Endothelial cell of umbilical vein (primary cell): ENCODE data around the gene PI4KB. TPM values are rescaled to one million over a fixed set of nuclear protein-coding genes. Genes with fewer than 3 reads are reported as not detected.
A peak's percentile ranks its signal among the peaks of the same experiment; 100 is the strongest.

Source experiments
- BruUV-seq: library from RNA; stranded (reverse); fragments of 400-500 nt; replicated peaks from 2 replicates; lab custom pipeline; 2021; lab: Mats Ljungman, UMichigan
- CTCF ChIA-PET: fragments of 300-600, 350-600 bp; sonication (Branson Sonifier 250); formaldehyde crosslinking; loops from one replicate; lab custom pipeline; 2021; ENCODE audit warnings: antibody characterized with exemption, inconsistent platforms; lab: Charles Lee
- POLR2A ChIA-PET: fragments of 300-600, 350-600 bp; sonication (Branson Sonifier 250); formaldehyde crosslinking; loops from one replicate; lab custom pipeline; 2021; ENCODE audit warnings: antibody characterized with exemption, inconsistent platforms; lab: Charles Lee
- DNase-seq: peaks from one replicate; pipeline ENCODE4 v3.0.0-alpha.2; 2011; ENCODE audit warnings: low read depth, low spot score
- FAIRE-seq: peaks from 2 replicates; lab custom pipeline; 2011; peaks lifted over from hg19 to GRCh38; lab: Jason Lieb, UNC
- H2AFZ ChIP-seq: 2 replicates; pipeline ENCODE4 v1.6.0; 2012; ENCODE audit warnings: low read depth, low read length, control low read depth, inconsistent platforms
- H3K27ac ChIP-seq: 2 replicates; pipeline ENCODE4 v1.5.1; 2011; ENCODE audit warnings: low read depth, mild to moderate bottlenecking, control low read depth, low read length, moderate library complexity; ENCODE audit not compliant: insufficient read depth
- H3K27me3 ChIP-seq, 2 experiments: 2 replicates each; pipeline versions ENCODE4 v1.6.0 to v1.6.1; 2011; ENCODE audit warnings: low read length in 2 of 2, mixed read lengths in 1 of 2; ENCODE audit not compliant: control insufficient read depth in 2 of 2, insufficient read depth in 2 of 2
- H3K36me3 ChIP-seq, 2 experiments: 2 replicates in 1 of 2; 3 replicates in 1 of 2; pipeline ENCODE4 v1.5.1; 2011; ENCODE audit warnings: low read length in 2 of 2, mild to moderate bottlenecking in 1 of 2, moderate library complexity in 1 of 2; ENCODE audit not compliant: control insufficient read depth in 2 of 2, insufficient read depth in 2 of 2; ENCODE audit errors: extremely low read depth in 1 of 2
- H3K4me1 ChIP-seq: 3 replicates; pipeline ENCODE4 v1.5.1; 2011; ENCODE audit warnings: mild to moderate bottlenecking, low read length; ENCODE audit not compliant: control insufficient read depth, insufficient read depth; ENCODE audit errors: extremely low read depth
- H3K4me2 ChIP-seq: 2 replicates; pipeline ENCODE4 v1.6.1; 2011; ENCODE audit warnings: low read length, control low read depth, mixed read lengths; ENCODE audit not compliant: insufficient read depth
- H3K4me3 ChIP-seq, 3 experiments: fragments of 200-600 bp in 1 of 3; sonication (generic), shearing (Covaris generic) in 1 of 3; replicated peaks in 1 of 3; 2 replicates each; pipeline ENCODE4 v1.5.1; 2011 to 2016; ENCODE audit warnings: control low read depth in 3 of 3, low read length in 3 of 3, mild to moderate bottlenecking in 2 of 3, inconsistent platforms in 1 of 3, low read depth in 1 of 3, moderate library complexity in 1 of 3; ENCODE audit not compliant: insufficient read depth in 1 of 3
- H3K79me2 ChIP-seq: 2 replicates; pipeline ENCODE4 v1.6.0; 2012; ENCODE audit warnings: low read length, inconsistent platforms; ENCODE audit not compliant: control insufficient read depth, insufficient read depth
- H3K9ac ChIP-seq: replicated peaks from 2 replicates; pipeline ENCODE3; 2011; ENCODE audit warnings: low read length, control low read depth; ENCODE audit not compliant: insufficient read depth; ENCODE audit errors: extremely low read depth
- H3K9me1 ChIP-seq: replicated peaks from 3 replicates; pipeline ENCODE4 v1.6.0; 2011; ENCODE audit warnings: mild to moderate bottlenecking, low read length; ENCODE audit not compliant: control insufficient read depth, insufficient read depth; ENCODE audit errors: extremely low read depth
- H3K9me3 ChIP-seq: replicated peaks from 2 replicates; pipeline ENCODE4 v1.5.1; 2012; ENCODE audit warnings: low read length, inconsistent platforms; ENCODE audit not compliant: control insufficient read depth, insufficient read depth
- H4K20me1 ChIP-seq: replicated peaks from 2 replicates; pipeline ENCODE3; 2011; ENCODE audit warnings: mild to moderate bottlenecking, low read length; ENCODE audit not compliant: control insufficient read depth, insufficient read depth; ENCODE audit errors: extremely low read depth
- CTCF ChIP-seq, 2 donors: IDR thresholded peaks; 1 replicate in 1 of 2; 2 replicates in 1 of 2; pipeline ENCODE4 v1.5.1; 2011; ENCODE audit warnings: low read length in 2 of 2, mild to moderate bottlenecking in 2 of 2, moderate library complexity in 2 of 2, control low read depth in 1 of 2, inconsistent platforms in 1 of 2, low read depth in 1 of 2; ENCODE audit not compliant: insufficient read depth in 1 of 2; ENCODE audit errors: extremely low read depth in 1 of 2
- EZH2 ChIP-seq: IDR thresholded peaks from 2 replicates; pipeline ENCODE4 v1.6.1; 2012; ENCODE audit warnings: borderline replicate concordance, low read depth, mild to moderate bottlenecking, moderate library complexity, low read length, inconsistent platforms; ENCODE audit not compliant: severe bottlenecking
- GATA2 ChIP-seq: IDR thresholded peaks from 2 replicates; pipeline ENCODE4 v1.7.0; 2011; ENCODE audit warnings: low read depth, mild to moderate bottlenecking, moderate library complexity, mixed read lengths, low read length; ENCODE audit not compliant: insufficient read length, insufficient read depth
- JUN ChIP-seq: IDR thresholded peaks from 2 replicates; pipeline ENCODE4 v1.6.1; 2011; ENCODE audit warnings: borderline replicate concordance, low read depth; ENCODE audit not compliant: insufficient read length, insufficient read depth
- MAX ChIP-seq: IDR thresholded peaks from 2 replicates; pipeline ENCODE4 v1.6.1; 2011; ENCODE audit not compliant: insufficient read depth, insufficient read length
- MYC ChIP-seq: IDR thresholded peaks from one replicate; pipeline ENCODE4 v1.6.1; 2011; ENCODE audit warnings: mild to moderate bottlenecking, low read depth, low read length
- POLR2A ChIP-seq: IDR thresholded peaks from 2 replicates; pipeline ENCODE4 v1.6.1; 2012; ENCODE audit warnings: low read depth, mild to moderate bottlenecking, control low read depth, low read length
- POLR2AphosphoS5 ChIP-seq: IDR thresholded peaks from 2 replicates; pipeline ENCODE4 v1.6.1; 2012; ENCODE audit warnings: low read depth, mild to moderate bottlenecking, control low read depth, low read length, moderate library complexity; ENCODE audit not compliant: insufficient read depth
- dilution Hi-C: fragments of 300-500 bp; cut with MboI; formaldehyde crosslinking; loops from one replicate; pipeline ENCODE4 v1.15.0; 2019; ENCODE audit warnings: low sequenced_read_pairs; ENCODE audit not compliant: extremely low pct_ligation_motif_present
- intact Hi-C: fragments of 100-400 bp; cut with micrococcal nuclease; formaldehyde crosslinking; loops from one replicate; pipeline ENCODE4 v1.10.0; 2022
- polyA plus RNA-seq, 4 experiments: library from polyadenylated mRNA; depleted of rRNA in 3 of 4; stranded (reverse) in 3 of 4; unstranded in 1 of 4; fragments of >200 nt; gene quantifications; 2 replicates each; pipeline versions ENCODE4 v1.2.1 to v1.2.3, GENCODE V29; 2011 to 2012; ENCODE audit warnings: missing spikeins in 1 of 4
- total RNA-seq: library from RNA; stranded (reverse); gene quantifications from 2 replicates; pipeline ENCODE4 v1.2.3, GENCODE V29; 2021

Gene PI4KB
- total and polyA plus RNA-seq, 2 donors (not counting 3 experiments of a cell fraction or from before 2014, with no cell fraction given), result 60.9 to 67.8 TPM

DNA sequence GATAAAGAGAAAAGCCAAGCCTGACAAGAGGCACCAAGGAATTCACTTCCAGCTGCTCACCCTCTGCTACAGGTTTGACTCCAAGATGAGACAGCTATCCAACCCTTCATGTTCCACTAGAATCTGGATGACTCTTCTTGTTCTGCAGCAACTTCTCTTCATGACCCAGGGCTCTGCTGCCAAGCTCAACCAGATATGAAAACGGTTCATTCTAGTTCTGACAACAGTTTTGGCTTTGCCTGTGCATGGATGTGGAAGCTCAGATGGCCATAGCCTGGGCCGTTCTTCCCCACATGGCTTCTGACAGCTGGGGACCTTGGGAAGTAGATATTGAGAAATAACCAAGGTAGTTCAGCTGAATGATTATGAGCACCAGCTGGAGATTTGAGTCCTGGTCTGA, 13.7 kb downstream of the PI4KB start:
- no peaks in the 10 kb centered on the region for H3K9me1 ChIP-seq
- H3K27me3 ChIP-seq, result no peaks in the 10 kb centered on the region
- H3K9ac ChIP-seq, result no peak overlapping the region
- no peaks in the 10 kb centered on the region for H3K9me3 ChIP-seq
- peak overlapping the region; percentile 25 for H3K27ac ChIP-seq
- FAIRE-seq (no peak), DNase-seq (no peak)
- H4K20me1 ChIP-seq, result no peaks in the 10 kb centered on the region
- H3K79me2 ChIP-seq, result peaks cover 18% of the 10 kb centered on the region
- intact Hi-C loops (no loop called here), dilution Hi-C loops (no loop called here)
- no peak overlapping the region for H2AFZ ChIP-seq
- POLR2A ChIA-PET, result interaction anchor here (1.3 to 1.7 kb wide), 2 partner anchors 14 to 86 kb away, joined by 3 to 11 read pairs; partner anchors contain the start of genes PI4KB and PSMB4
- peaks cover 37% of the 10 kb centered on the region for H3K4me1 ChIP-seq
- no peak overlapping the region for H3K4me3 ChIP-seq
- H3K36me3 ChIP-seq, result peaks cover 9 to 20% of the 10 kb centered on the region in 2 experiments
- no TSS peak for BruUV-seq
- no peak for TF ChIP-seq MAX
- no peak for TF ChIP-seq CTCF (IDR thresholded peaks at IDR 0.05; ENCODE audit: extremely low read depth in 1 of 2, insufficient read depth in 1 of 2, low read depth in 1 of 2, low read length in 2 of 2)
- TF ChIP-seq EZH2, result no peak
- CTCF ChIA-PET, result interaction anchor here (1.3 to 22.0 kb wide), 5 partner anchors 8 to 25 kb away, joined by 3 to 674 read pairs (median 11); partner anchors contain the start of gene PI4KB
- no peak overlapping the region for H3K4me2 ChIP-seq

GRCh38 chr1:151312826-151313225, 14.4 kb downstream of the PI4KB start:
- CTCF ChIA-PET, result interaction anchor here (1.3 to 22.0 kb wide), 5 partner anchors 8 to 26 kb away, joined by 3 to 674 read pairs (median 11); partner anchors contain the start of gene PI4KB
- peaks cover 37% of the 10 kb centered on the region for H3K4me1 ChIP-seq
- H4K20me1 ChIP-seq, result no peaks in the 10 kb centered on the region
- POLR2A ChIA-PET, result no interaction called here
- H3K4me3 ChIP-seq, result no peak overlapping the region
- H3K9ac ChIP-seq, result no peak overlapping the region
- peaks cover 9 to 25% of the 10 kb centered on the region in 2 experiments for H3K36me3 ChIP-seq
- FAIRE-seq, result peak; percentile 56
- intact Hi-C loops, result no loop called here
- H3K9me3 ChIP-seq, result no peaks in the 10 kb centered on the region
- no peak overlapping the region for H2AFZ ChIP-seq
- no peak overlapping the region for H3K4me2 ChIP-seq
- TF ChIP-seq MAX (no peak), EZH2 (no peak), GATA2 (no peak), POLR2AphosphoS5 (no peak), MYC (no peak), POLR2A (no peak), JUN (no peak), CTCF (IDR thresholded peaks at IDR 0.05; ENCODE audit: extremely low read depth in 1 of 2, insufficient read depth in 1 of 2, low read depth in 1 of 2, low read length in 2 of 2) (no peak)
- H3K9me1 ChIP-seq, result no peaks in the 10 kb centered on the region
- BruUV-seq, result no TSS peak
- peaks cover 18% of the 10 kb centered on the region for H3K79me2 ChIP-seq
- dilution Hi-C loops, result no loop called here
- no peak for DNase-seq
- H3K27ac ChIP-seq, result no peak overlapping the region
- H3K27me3 ChIP-seq, result no peaks in the 10 kb centered on the region
